ENCODE measurements around the gene KLF7.

DNA sequence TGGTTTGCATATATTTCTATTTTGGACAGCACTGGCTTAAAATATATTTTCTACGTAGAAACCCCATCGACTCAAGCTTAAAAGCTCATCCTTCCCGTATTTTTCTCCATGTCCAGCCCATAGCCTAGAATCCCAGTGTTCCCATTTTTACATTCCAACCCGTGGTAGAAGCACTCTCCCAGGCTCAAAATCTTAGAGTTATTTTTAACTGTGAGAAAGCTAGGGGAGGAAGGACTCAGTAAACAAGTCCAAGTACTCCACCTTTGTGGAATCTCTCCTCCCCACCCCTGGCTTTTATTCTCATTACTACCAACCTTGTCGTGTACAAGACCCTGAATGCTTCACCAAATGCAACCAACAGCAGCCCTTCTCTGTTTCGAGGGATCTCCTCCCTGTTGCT, 69.8 kb downstream of the KLF7 start:
- TF ChIP-seq, protein P1, sequence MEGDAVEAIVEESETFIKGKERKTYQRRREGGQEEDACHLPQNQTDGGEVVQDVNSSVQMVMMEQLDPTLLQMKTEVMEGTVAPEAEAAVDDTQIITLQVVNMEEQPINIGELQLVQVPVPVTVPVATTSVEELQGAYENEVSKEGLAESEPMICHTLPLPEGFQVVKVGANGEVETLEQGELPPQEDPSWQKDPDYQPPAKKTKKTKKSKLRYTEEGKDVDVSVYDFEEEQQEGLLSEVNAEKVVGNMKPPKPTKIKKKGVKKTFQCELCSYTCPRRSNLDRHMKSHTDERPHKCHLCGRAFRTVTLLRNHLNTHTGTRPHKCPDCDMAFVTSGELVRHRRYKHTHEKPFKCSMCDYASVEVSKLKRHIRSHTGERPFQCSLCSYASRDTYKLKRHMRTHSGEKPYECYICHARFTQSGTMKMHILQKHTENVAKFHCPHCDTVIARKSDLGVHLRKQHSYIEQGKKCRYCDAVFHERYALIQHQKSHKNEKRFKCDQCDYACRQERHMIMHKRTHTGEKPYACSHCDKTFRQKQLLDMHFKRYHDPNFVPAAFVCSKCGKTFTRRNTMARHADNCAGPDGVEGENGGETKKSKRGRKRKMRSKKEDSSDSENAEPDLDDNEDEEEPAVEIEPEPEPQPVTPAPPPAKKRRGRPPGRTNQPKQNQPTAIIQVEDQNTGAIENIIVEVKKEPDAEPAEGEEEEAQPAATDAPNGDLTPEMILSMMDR (IDR thresholded peaks at IDR 0.05; ENCODE audit: insufficient read depth, low read length, poor library complexity, severe bottlenecking) = no peak
- TF ChIP-seq EZH2phosphoT487 (conservative IDR thresholded peaks at IDR 0.05; ENCODE audit: low read length) = no peak
